ENCODE results near the gene EFTUD2.

EFTUD2 gene

GRCh38 chr17:44918006-44918405 is 18.8 kb upstream of the EFTUD2 start:
- no peaks in the 10 kb centered on the region for H3K9me3 Mint-ChIP-seq (ENCODE audit: low read depth)
- no peak overlapping the region for H3K4me3 Mint-ChIP-seq
- H3K4me1 Mint-ChIP-seq (ENCODE audit: low read depth), result peaks cover 2% of the 10 kb centered on the region
- peaks cover 7% of the 10 kb centered on the region for H3K27me3 Mint-ChIP-seq
- no peaks in the 10 kb centered on the region for H3K36me3 Mint-ChIP-seq
- H3K27ac Mint-ChIP-seq, result no peak overlapping the region

- Mint-ChIP-seq H3K4me1 (ENCODE audit: low read depth) (peaks cover 2% of the 10 kb centered on the region), H3K27ac (no peak overlapping the region), H3K36me3 (no peaks in the 10 kb centered on the region), H3K9me3 (ENCODE audit: low read depth) (no peaks in the 10 kb centered on the region), H3K4me3 (no peak overlapping the region), H3K27me3 (peaks cover 9% of the 10 kb centered on the region)
These were observed 18.2 kb upstream of the EFTUD2 start for GRCh38 chr17:44917456-44917855.

- Mint-ChIP-seq H3K9me3 (ENCODE audit: low read depth) (no peaks in the 10 kb centered on the region), H3K27ac (no peak overlapping the region), H3K4me3 (no peak overlapping the region), H3K4me1 (ENCODE audit: low read depth) (peaks cover 2% of the 10 kb centered on the region), H3K27me3 (peaks cover 10% of the 10 kb centered on the region), H3K36me3 (no peaks in the 10 kb centered on the region)
These were observed 17.6 kb upstream of the EFTUD2 start for GRCh38 chr17:44916781-44917241.

- Mint-ChIP-seq H3K36me3 (no peaks in the 10 kb centered on the region), H3K9me3 (ENCODE audit: low read depth) (no peaks in the 10 kb centered on the region), H3K27me3 (peaks cover 10% of the 10 kb centered on the region), H3K4me3 (no peak overlapping the region), H3K27ac (no peak overlapping the region), H3K4me1 (ENCODE audit: low read depth) (peaks cover 2% of the 10 kb centered on the region)
These were observed 16.9 kb upstream of the EFTUD2 start for GRCh38 chr17:44915862-44916780.

GRCh38 chr17:44915321-44915726 is 16.1 kb upstream of the EFTUD2 start, which contains the start of gene GFAP:
Gene GFAP, minus strand, starts transcription at chr17:44915500. Its CDS starts 14 bp downstream, at chr17:44915486.
- Mint-ChIP-seq H3K36me3 (no peaks in the 10 kb centered on the region), H3K4me1 (ENCODE audit: low read depth) (peaks cover 6% of the 10 kb centered on the region), H3K27me3 (peaks cover 10% of the 10 kb centered on the region), H3K27ac (no peak within 1 kb of the TSS), H3K4me3 (no peak within 1 kb of the TSS), H3K9me3 (ENCODE audit: low read depth) (no peaks in the 10 kb centered on the region)

GRCh38 chr17:44914698-44915271 is 15.5 kb upstream of the EFTUD2 start:
- Mint-ChIP-seq H3K27me3 (peaks cover 10% of the 10 kb centered on the region), H3K9me3 (ENCODE audit: low read depth) (no peaks in the 10 kb centered on the region), H3K27ac (no peak overlapping the region), H3K36me3 (no peaks in the 10 kb centered on the region), H3K4me1 (ENCODE audit: low read depth) (peaks cover 6% of the 10 kb centered on the region), H3K4me3 (no peak overlapping the region)

GRCh38 chr17:44914148-44914547 is 14.9 kb upstream of the EFTUD2 start:
- H3K9me3 Mint-ChIP-seq (ENCODE audit: low read depth), result no peaks in the 10 kb centered on the region
- peaks cover 6% of the 10 kb centered on the region for H3K4me1 Mint-ChIP-seq (ENCODE audit: low read depth)
- H3K27ac Mint-ChIP-seq, result no peak overlapping the region
- H3K27me3 Mint-ChIP-seq, result peaks cover 10% of the 10 kb centered on the region
- no peak overlapping the region for H3K4me3 Mint-ChIP-seq
- no peaks in the 10 kb centered on the region for H3K36me3 Mint-ChIP-seq

- H3K27me3 Mint-ChIP-seq, result peaks cover 10% of the 10 kb centered on the region
- no peak overlapping the region for H3K4me3 Mint-ChIP-seq
- peaks cover 6% of the 10 kb centered on the region for H3K4me1 Mint-ChIP-seq (ENCODE audit: low read depth)
- no peaks in the 10 kb centered on the region for H3K36me3 Mint-ChIP-seq
- H3K9me3 Mint-ChIP-seq (ENCODE audit: low read depth), result no peaks in the 10 kb centered on the region
- H3K27ac Mint-ChIP-seq, result no peak overlapping the region
These were observed 14.4 kb upstream of the EFTUD2 start for GRCh38 chr17:44913676-44914075.

- Mint-ChIP-seq H3K9me3 (ENCODE audit: low read depth) (no peaks in the 10 kb centered on the region), H3K4me3 (no peak overlapping the region), H3K27me3 (peaks cover 10% of the 10 kb centered on the region), H3K36me3 (no peaks in the 10 kb centered on the region), H3K4me1 (ENCODE audit: low read depth) (peaks cover 6% of the 10 kb centered on the region), H3K27ac (no peak overlapping the region)
These were observed 13.7 kb upstream of the EFTUD2 start for GRCh38 chr17:44912763-44913544.

GRCh38 chr17:44911133-44912001 is 12.1 kb upstream of the EFTUD2 start:
- no peak overlapping the region for H3K27ac Mint-ChIP-seq
- H3K4me1 Mint-ChIP-seq (ENCODE audit: low read depth), result peaks cover 6% of the 10 kb centered on the region
- peaks cover 10% of the 10 kb centered on the region for H3K27me3 Mint-ChIP-seq
- H3K9me3 Mint-ChIP-seq (ENCODE audit: low read depth), result no peaks in the 10 kb centered on the region
- peak overlapping the region; percentile 20 for H3K4me3 Mint-ChIP-seq
- H3K36me3 Mint-ChIP-seq, result no peaks in the 10 kb centered on the region

GRCh38 chr17:44910231-44911106 is 11.2 kb upstream of the EFTUD2 start:
- Mint-ChIP-seq H3K4me1 (ENCODE audit: low read depth) (peaks cover 6% of the 10 kb centered on the region), H3K4me3 (peak overlapping the region; percentile 25), H3K9me3 (ENCODE audit: low read depth) (no peaks in the 10 kb centered on the region), H3K36me3 (no peaks in the 10 kb centered on the region), H3K27ac (no peak overlapping the region), H3K27me3 (peaks cover 10% of the 10 kb centered on the region)

- Mint-ChIP-seq H3K27me3 (peaks cover 10% of the 10 kb centered on the region), H3K27ac (no peak overlapping the region), H3K36me3 (no peaks in the 10 kb centered on the region), H3K4me3 (no peak overlapping the region), H3K9me3 (ENCODE audit: low read depth) (no peaks in the 10 kb centered on the region), H3K4me1 (ENCODE audit: low read depth) (peaks cover 6% of the 10 kb centered on the region)
These were observed 10.5 kb upstream of the EFTUD2 start for GRCh38 chr17:44909681-44910144.

- Mint-ChIP-seq H3K27me3 (peaks cover 10% of the 10 kb centered on the region), H3K36me3 (no peaks in the 10 kb centered on the region), H3K4me1 (ENCODE audit: low read depth) (peaks cover 6% of the 10 kb centered on the region), H3K4me3 (no peak overlapping the region), H3K27ac (no peak overlapping the region), H3K9me3 (ENCODE audit: low read depth) (no peaks in the 10 kb centered on the region)
These were observed 9.6 kb upstream of the EFTUD2 start for GRCh38 chr17:44908761-44909326.

All from activated naive CD8-positive, alpha-beta T cell (primary cell).